HG02981 (cell line): ENCODE results near the gene PRKCA.
"Not testable (repeated sequence)": the region's sequence is repeated elsewhere in the genome, so short reads cannot be mapped to it uniquely, and the experiment has no call there.

ENCODE experiments used
- ATAC-seq: cut with Tn5 transposase; IDR thresholded peaks from one replicate; pipeline ENCODE4 v1.9.1; 2021; ENCODE audit warnings: mild to moderate bottlenecking, moderate library complexity; ENCODE audit not compliant: unreplicated experiment

PRKCA gene

DNA sequence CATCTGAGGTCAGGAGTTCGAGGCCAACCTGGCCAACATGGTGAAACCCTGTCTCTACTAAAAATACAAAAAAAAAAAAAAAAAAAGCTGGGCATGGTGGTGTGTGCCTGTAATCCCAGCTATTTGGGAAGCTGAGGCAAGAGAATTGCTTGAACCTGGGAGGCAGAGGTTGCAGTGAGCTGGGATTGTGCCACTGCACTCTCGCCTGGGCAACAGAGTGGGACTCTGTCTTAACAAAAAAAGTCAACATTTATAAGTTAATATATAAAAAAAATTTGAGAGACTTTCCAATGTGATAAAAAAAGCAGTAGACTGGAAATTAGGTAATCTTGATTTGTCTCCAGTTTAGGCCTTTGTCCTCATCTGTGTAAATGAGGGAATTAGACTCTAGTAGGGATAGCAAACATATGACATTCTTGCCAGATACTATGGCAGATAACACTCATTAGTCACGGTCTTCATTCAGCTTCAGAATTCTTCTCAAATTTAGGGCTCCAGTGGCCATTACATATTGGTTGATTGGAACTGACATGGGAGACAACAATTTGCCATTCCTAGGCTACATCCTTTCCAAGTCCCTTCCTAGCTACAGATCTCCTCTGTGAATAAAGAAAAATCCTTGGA lies 22.1 kb downstream of the PRKCA start:
- ATAC-seq: not testable (repeated sequence)

DNA sequence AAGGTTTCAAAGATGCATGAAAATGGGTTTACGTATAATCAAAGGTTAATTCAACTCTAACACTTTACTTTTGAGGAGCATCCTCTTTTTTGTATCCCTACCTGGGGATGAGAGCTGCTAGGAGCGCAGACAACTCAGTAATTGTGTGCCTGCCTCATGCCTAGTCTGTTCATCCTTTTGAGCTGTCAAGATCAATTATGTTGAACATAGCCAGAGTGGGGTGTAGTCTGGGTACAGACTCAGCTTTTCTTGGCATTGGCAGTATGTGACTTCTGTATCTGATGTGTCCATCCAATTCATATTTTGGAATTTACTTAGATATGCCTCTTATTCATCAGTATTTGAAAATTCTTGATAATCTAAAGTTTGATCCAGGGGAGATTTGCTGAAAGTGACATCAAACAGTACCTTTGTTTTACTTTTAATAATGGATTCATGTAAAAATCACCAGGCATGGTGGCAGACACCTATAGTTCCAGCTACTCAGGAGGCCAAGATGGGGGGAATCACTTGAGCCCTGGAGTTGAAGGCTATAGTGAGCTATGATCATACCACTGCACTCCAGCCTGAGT lies 24.1 kb downstream of the PRKCA start:
- no peak for ATAC-seq

DNA sequence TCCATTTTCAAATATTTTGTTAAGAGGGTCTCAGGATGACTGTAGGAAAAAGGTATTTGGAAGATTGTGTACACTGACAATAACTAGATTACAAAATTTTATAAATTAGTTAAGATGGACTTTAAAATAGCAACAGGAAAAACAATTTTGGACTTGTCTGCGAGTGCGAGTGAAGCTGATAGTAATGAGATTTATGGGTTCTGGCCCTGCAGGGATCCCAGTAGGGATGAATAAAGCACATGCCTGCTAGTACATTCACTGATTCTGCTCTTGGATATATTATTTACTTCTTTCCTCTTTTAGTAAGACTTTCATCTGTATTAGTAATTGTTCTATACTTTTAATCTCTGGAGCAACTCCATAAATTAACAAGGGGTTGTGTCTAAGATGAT lies 28.2 kb downstream of the PRKCA start:
- no peak for ATAC-seq

DNA sequence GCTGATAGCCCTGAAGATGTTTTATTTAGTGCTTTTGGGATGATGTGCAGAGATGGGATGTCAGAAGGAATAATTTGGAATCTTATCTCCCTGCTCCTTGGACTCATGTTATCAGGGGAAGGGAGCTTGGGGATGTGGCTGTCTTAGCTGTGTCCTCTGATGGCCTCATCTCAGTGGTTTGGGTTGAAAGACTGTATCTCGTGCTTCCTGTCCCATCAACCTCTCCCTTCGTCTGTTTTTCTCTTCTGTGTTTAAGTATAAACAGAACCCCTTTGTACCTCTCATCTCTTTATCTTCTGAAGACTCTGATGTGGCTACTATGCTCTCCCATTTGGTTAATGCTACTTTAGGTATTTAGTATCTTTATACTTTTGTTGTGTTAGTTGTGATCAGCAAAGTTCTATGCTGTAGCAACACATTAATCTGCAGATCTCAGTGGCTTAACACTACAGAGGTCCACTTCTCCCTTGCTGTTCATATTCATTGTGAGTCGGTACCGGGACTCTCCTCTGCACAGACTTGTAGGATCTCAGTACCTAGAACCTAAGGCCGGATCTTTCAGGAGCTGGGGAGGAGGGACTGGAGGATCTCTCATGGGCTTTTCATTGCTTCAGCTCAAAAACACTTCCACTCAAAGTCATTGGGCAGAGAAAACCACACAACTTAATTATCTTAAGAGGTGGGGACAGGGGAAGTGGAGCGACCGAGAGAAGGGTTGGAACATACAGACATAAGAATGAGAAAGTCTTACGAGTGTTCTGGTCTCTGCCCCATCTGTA lies 28.8 kb downstream of the PRKCA start:
- ATAC-seq: no peak

DNA sequence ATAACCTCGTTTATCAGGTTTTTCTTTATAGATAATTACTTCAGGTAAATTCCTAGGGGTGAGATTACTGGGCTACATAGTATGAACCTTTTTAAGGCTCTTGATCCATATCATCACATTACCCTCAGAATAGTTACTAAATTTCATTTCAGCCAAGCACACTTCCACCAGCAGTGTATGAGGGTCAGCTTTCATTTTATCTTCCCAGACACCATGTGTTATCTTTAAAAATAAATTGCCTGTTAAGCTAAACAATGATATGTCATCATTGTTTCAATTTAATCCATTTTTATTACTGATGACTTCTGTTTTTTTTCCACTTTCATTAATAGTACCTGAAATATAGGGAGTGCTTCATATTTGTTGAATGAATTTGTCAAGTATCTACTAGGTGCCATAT lies 33.4 kb downstream of the PRKCA start:
- ATAC-seq: no peak

DNA sequence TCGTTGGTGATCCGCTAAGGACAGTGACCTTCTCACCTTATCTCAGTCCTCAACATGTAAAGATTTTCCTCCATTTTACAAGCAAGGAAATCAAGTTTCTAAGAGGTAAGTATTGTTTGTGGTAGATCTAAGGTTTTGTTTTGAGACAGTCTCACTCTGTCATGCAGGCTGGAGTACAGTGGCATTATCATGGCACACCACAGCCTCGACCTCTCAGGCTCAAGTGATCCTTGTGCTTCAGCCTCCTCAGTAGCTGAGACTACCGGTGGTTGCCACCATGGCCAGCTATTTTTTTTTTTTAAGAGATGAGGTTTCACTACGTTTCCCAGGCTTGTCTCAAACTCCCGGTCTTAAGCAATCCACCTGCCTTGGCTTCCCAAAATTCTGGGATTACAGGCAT lies 34.9 kb downstream of the PRKCA start:
- no peak for ATAC-seq

DNA sequence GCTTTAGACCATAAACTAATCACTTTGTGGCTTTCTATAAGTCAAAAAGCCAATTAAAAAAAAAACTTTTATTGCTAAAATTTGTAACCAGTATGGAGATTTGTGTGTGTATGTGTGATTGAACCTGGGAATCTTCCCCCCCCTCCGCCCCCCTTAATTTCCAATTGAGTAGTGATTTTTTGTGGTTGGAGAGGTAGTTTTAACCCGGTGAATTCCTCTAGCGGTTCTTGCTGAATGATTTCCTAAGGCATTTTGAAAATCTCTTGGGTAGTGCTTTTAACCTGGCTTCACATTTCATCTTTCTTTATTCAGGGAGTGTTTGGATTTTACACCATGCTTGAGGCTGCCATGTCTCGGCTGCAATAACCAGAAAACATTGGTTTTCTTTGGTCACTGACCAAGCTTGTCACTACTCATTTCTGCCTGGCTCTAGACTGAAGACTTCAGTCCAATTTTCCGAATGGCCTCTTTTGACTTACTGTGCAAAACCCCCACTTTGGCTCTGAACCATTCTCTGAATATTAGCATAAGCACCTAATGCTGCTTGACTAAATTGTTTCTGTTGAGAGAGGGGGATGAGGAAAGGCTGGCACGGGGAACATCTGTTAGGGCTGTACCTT lies 35.6 kb downstream of the PRKCA start:
- no peak for ATAC-seq

DNA sequence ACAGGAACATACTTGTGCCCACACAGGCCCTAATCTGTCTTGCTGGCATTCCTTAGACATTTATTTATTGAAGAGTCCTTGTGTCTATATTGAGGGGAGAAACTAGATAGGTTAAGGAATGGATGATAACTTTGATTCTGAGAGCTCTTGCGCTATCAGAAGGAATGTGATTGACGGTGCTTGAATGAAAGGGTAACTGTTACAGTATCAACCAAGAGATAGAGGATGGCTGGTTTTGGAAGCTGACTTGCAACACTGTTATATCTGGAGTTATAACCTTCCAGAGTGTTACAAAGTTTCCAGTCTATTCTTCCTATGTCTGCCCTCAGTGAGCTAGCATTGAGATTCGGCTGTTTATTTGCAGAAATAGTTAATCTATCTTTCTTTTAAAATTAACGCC lies 36.5 kb downstream of the PRKCA start:
- ATAC-seq: no peak

DNA sequence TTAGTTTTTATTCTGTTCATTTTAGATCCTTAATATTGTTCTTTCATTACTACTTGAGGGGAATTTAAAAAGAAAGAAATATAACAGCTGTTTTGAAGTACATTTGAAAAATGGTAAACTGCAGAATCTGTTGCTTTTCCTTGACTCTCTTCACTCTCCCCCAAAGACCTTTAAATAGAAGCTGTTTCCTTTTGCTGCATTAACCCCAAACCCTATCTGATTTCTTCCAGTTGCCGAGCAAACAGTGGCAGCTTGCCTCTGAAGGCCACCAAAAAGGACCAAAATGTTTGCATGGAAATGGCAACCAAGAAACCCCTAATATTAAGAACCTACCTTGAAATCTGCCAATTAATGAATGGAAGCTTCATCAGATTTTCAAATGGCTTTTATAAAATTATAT lies 37.1 kb downstream of the PRKCA start:
- ATAC-seq: no peak

DNA sequence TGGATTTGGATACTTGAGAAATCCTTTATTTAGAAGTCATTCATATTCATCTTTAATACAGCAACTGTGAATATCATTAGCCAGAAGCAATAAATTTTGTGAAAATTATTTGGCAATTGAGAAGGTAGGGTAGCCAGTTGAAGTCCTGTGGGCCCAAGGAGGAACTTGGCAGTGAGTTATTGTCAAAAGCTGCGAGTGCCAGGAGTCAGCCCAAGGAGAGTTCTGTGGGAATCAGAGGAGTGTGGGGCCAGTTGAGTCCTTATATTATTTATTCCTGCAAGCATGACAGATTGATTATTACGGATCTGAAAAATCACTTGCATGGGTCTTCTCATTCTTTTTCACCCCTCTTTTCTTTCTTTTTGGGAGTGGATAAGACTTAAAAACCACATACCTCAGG lies 38.3 kb downstream of the PRKCA start:
- ATAC-seq: no peak

DNA sequence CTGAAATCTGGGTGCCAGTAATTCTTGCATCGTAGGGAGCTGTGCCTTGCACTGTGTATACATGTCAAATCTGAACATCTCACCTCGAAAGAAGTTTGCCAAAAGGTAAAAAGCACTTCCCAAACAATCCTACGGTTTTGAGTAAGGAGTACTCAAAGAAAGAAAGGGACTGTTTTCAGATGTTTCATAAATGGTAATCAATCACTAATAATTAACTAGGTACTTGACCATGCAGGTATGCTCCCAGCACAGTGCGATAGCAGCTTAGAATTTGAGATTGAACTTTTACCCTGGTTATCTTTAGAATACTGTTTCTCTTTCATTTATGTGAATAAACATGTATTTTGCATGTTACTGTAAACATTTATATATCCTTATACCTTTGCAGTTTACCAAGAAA lies 39.0 kb downstream of the PRKCA start:
- no peak for ATAC-seq

DNA sequence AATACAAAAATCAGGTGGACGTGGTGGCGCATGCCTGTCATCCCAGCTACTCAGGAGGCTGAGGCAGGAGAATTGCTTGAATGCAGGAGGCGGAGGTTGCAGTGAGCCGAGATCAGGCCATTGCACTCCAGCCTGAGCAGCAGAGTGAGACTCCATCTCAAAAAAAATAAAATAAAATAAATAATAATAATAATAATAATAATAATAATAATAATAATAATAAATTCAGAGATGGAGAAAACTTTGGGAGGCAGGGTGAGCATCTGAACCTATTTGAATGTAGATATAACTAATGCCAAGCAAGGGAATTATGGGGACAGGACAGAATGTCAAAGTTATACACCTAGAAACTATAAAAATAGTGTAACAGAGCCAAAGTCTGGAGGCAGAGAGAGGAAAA lies 39.9 kb downstream of the PRKCA start:
- not testable (repeated sequence) for ATAC-seq

DNA sequence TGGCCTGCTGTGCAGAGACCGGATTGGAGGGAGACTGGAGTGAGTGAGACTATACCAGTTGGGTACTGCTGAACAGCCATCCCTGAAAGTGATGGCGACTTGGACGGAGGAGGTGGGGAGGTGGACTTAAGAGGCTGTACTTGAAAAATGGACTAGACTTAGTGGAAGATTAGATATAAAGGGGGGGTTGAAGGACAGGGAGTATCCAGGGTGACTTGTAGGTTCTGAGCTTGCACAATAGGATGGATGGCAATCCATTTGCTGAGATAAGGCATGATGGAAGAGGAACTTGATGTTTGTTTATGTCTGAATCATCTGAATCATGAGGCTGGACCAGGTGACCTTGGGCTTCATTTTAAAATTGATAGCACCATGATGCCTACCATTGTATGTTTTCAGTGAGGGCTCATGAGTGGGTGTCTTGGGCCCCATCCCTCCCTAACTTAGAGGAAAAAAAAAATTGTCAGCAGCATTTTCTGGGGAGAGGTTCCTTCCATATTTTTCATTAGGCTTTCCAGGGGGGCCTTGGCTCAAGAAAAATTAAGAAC lies 41.2 kb downstream of the PRKCA start:
- no peak for ATAC-seq

DNA sequence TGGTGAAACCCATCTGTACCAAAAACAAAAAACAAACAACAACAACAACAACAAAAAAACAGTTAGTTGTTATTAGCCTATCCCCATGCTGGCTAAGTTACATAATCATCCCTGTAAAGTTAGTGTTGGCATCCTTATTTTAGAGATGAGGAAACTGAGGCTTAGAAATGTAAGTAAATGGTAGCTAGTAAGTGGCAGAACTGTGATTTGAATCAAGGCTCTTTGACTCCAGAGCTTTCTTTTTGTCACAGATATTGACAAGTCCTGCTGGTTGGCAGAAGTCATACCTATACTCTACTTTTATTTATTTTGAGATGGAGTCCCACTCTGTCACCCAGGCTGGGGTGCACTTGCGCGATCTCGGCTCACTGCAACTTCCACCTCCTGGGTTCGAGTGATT lies 42.1 kb downstream of the PRKCA start:
- ATAC-seq: no peak

DNA sequence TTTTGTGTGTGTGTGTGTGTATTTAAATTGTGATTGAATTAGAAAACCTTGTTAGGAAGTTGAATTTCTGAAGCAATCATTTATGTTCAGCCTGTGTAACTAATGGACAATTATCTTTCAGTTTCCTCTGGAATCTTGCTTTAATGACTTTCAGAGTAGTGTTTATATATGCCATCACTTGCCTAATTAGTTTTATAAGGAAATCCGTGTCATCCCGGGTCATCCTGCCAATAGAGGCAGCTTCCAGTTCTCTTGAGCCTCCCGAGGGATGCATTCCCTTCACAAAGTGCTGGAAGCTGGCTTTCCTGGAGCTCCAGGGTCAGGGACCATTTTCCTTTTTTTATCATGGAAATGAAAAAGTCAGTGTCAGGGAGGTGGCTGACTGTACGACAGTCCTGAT lies 42.9 kb downstream of the PRKCA start:
- ATAC-seq: no peak

DNA sequence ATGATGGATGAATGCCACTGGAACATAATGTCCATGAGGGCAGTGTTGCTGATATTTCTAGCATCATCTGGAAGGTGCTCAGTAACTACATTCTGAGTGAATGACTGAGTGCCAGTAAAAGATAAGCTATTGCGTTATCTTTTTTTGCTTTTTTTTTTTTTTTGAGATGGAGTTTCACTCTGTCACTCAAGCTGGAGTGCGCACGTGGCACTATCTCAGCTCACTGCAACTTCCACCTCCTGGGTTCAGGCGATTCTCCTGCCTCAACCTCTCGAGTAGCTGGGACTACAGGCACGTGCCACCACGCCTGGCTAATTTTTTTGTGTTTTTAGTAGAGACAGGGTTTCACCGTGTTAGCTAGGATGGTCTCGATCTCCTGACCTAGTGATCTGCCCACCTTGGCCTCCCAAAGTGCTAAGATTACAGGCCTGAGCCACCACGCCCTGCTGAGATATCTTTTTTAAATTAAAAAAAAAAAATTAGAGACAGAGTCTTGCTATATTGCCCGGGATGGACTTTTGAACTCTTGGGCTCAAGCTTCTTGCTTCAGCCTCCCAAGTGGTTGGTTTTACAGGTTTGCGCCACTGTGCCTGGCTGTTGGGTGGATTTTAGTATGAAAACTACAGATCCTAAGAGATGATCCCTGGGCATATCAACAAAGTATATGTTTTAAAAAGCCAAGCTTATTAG lies 43.7 kb downstream of the PRKCA start:
- not testable (repeated sequence) for ATAC-seq

DNA sequence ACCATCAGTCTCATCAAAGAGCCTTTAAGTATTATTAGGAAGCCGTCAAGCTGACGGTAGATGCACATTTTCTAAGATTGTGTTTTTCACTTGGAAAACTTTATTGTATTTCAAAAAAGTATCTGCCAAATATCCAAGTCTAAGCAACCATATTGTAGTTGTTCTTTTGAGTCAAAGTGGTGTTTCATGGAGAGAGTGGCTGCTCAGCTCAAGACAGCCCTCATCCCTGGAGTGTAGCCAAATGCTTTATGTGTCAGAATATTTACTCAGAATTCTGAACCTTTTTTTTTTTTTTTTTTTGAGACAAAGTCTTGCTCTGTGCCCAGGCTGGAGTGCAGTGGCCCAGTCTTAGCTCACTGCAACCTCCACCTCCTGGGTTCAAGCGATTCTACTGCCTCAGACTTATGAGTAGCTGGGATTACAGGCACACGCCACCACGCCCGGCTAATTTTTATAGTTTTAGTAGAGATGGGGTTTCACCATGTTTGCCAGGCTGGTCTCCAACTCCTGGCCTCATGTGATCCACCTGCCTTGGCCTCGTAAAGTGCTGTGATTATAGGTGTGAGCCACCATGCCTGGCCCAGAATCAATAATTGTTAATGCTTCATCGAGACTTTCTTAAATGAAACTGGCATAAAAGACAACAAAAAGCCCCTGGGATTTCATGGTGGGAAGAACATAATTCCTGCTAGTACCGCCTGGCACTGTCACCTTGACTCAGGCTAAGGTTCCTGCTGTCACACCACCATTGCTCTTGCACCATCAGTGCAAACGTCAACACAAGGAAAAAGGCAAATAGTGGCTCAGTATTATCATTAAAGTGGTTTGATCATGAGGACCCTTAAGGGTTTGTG lies 45.5 kb downstream of the PRKCA start:
- ATAC-seq: no peak

DNA sequence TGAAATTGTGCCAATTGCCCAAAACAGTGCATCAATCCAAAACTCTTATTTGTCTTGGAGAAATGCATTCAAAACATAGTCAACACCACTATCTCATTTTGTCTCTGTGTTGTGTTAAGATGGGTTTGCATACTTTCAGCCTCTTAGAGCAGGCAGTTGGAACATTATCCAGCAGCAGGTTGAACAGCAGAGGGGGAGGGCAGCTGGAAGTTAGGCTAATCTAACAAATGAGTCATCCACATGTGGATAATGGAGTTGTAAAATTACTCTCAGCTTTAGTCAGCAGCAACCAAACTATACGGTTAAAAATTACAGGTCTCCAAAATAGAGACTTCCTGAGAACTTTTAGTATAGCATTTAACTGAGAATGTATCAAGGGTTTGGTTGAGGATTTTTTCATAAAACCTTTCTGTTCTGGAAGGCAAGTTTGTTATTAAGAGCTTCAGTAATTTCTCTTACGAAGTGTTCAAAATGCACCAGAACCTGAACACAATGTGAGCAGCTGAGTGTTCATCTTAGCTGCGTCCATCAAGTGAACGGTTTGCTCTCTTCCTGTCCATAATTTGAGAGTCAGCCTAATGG lies 46.3 kb downstream of the PRKCA start:
- no peak for ATAC-seq

DNA sequence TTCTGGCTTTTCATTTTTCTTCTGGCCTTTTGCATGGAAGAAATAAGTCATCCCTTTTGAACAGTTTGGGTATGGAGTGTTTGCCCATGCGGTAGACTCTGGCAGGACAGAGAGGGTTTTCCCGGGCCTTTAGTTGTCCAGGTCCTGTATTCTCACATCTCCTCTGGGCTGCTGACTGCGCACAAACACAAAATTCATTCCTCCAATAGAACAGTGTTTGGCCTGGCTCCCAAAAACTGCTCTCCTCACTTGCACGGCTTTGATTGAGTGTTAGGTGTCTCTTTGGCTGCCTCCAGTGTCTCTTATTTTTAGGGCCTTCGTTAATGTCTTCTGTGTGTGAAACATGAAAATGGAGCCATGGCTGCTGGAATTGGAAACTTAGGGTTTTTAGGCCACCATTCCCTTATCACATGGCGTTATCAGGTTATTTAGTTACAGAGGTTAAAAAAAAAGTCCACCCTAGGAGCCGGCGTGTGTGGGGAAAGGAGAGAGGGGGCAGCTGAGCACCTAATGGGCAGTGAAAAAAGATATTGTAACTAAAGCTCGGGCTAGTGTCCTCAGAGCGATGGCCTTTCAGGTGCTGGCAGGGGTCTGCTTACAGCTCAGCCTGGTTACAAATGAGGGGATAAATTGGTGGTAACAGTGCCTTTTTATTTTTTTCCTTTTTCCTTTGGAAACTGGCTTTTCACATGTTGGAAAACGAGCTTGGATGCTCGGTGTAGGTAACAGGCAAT lies 47.3 kb downstream of the PRKCA start:
- ATAC-seq: no peak
